GM12864 (cell line): Measurements from ENCODE around the gene AFG1L.
A peak's percentile ranks its signal among the peaks of the same experiment; 100 is the strongest.

Experiments
- DNase-seq: peaks from one replicate; pipeline ENCODE4 v3.0.0-alpha.2; 2011; ENCODE audit warnings: low read depth
- H3K4me3 ChIP-seq: 2 replicates; pipeline ENCODE4 v1.5.1; 2011; ENCODE audit warnings: mild to moderate bottlenecking, low read depth, low read length, control low read depth
- TF ChIP-seq, protein P1 (sequence below): IDR thresholded peaks from 2 replicates; pipeline ENCODE4 v1.5.1; 2011; ENCODE audit warnings: low read depth, mild to moderate bottlenecking, moderate library complexity, low read length, control low read depth, inconsistent platforms; ENCODE audit errors: missing control alignments

The AFG1L gene

DNA sequence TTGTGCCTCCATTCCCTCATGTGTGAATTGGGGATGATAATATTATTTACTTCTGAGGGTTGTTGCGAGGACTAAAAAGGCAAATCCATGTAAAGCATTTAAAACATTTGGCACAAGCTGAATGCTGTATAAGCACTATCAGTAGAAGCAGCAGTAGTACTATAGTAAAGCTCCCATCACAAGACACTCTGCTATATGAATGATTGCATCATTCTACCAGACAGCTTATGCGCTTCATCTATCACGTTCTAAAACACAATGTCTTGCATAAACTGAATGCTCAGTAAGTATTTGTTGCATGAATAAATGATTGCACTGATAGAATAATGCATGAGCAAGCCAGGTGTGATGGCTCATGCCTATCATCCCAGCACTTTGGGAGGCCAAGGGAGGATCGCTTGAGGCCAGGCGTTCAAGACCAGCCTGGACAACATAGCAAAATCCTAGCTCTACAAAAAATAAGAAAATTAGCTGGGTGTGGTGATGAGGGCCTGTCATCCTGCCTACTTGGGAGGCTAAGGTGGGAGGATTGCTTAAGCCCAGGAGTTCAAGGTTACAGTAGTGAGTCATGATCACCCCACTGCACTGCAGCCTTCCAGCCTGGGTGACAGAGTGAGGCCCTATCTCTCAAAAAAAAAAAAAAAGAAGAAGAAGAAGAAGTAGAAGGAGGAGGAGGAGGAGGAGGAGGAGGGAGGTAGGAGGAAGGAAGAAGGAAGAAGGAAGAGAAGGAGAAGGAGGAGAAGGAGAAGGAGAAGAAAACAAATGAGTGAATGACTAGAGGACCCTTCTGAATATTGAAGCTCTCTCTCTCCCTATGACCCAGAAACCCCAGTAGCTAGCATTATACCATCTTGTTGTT lies 215.8 kb downstream of the AFG1L start:
- no peak overlapping the region for H3K4me3 ChIP-seq
- no peak for DNase-seq
- TF ChIP-seq, protein P1, sequence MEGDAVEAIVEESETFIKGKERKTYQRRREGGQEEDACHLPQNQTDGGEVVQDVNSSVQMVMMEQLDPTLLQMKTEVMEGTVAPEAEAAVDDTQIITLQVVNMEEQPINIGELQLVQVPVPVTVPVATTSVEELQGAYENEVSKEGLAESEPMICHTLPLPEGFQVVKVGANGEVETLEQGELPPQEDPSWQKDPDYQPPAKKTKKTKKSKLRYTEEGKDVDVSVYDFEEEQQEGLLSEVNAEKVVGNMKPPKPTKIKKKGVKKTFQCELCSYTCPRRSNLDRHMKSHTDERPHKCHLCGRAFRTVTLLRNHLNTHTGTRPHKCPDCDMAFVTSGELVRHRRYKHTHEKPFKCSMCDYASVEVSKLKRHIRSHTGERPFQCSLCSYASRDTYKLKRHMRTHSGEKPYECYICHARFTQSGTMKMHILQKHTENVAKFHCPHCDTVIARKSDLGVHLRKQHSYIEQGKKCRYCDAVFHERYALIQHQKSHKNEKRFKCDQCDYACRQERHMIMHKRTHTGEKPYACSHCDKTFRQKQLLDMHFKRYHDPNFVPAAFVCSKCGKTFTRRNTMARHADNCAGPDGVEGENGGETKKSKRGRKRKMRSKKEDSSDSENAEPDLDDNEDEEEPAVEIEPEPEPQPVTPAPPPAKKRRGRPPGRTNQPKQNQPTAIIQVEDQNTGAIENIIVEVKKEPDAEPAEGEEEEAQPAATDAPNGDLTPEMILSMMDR = no peak

DNA sequence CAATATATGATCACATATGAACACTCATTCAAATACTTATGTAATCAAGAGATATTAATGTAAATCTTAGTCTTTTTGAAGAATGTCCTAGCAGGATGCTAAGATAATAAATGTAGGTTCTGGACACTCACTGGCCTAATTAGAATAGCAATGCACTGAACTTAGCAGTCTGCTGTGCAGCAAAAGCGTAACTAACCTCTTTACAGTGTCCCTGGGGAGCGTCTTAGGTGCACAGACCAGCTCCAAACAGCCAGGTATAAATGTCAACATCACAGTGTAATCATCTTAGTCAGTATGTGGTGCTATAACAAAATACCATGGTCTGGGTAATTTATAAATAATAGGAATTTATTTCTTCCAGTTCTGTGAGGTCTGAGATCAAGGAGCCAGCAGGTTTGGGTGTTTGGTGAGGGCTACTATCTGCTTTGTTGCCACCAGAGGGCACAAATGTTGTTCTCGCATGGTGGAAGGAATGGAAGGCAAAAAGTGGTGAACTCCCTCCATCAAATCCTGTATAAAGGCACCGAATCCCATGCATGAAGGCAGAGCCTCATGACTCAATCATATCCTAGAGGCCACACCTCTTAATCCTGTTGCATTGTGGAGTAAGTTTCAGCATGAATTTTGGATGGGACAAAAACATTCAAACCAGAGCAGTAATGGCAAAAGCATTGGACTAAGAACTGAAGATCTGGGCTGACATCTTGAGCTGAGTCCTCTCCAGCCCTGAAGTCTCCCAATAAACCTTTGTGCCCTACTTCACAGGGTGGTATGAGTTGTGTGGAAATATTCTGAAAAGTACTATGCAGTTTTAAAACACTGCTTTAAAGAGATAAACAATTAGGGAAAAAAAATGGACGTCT lies 224.1 kb downstream of the AFG1L start:
- TF ChIP-seq, protein P1 = peak; percentile 63
- no peak for DNase-seq
- H3K4me3 ChIP-seq = no peak overlapping the region

DNA sequence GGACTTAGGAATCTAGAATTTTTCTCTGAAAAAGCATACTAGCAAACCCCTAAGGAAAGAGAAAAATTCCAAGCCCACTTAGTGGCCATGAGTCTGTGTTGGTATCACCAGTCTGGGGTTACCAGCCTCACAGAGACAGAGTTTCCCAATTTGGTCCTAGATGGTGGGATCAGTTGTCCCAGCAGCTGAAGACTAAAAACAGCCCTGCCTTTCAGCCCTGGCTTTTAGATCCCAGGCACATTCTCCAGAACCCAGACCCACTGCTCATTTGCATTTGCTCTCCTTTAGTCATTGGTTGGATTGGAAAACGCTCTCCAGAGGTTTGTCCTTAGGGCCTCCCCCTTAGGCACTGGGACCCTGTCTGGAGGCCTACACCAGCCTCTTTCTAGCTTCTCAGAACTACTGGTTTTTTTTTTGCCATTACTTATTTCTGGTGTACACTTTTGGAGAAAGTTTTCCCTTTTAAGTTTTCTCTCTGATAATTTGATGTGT lies 226.8 kb downstream of the AFG1L start:
- H3K4me3 ChIP-seq = no peak overlapping the region
- DNase-seq = no peak
- TF ChIP-seq, protein P1 = no peak

DNA sequence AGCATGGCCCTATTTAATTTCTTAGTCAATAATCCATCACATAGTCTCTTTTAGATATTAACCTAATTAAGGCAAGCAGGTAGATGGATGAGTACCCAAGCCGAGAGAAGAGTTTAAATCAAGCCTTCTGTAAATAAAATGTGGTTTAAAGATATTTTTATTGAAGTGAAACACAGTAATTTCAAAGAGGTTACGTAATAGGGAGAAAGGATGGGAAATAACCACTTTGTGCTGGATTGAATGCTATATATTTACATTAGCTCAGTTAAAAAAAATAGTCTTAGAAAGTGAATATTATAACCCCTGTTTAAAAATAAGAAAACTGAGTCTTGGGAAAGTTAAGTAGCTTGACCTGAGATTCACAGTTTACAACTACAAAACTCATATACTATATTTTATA lies 228.8 kb downstream of the AFG1L start:
- H3K4me3 ChIP-seq = no peak overlapping the region
- no peak for DNase-seq
- TF ChIP-seq, protein P1 = no peak

DNA sequence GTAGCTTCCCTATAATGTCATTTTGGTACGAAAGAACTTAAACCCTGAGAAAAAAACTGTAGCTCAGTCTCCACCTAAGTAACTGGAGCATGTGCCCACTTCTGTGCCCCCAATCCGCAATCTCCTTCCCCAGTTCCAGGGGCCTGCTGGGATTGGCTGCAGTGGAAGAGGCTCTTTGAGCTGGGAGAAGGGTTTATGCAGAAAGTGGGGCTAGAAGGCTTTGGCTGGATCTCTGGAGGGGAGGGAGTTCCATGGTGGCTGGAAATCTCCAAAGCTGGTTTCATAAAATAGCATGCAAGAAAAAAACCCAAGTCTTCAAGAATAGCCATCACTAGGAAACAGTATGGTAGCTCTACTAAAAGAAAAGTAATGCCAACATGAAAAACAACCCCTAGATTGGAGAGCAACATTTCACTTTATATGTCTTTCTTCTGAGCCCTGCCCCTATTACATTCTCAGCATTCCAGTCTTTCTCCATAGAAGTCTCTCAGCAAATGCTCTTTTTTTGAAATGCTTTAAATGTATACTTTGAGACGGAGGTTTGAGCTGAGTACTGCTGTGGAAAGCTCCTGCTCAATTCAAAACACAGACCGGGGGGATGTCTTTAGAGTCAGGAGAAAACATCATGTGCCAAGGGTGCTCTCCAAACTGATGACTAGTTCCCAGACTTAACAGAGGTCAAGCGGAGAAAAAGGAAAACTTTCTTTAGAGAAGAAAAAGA lies 229.8 kb downstream of the AFG1L start:
- DNase-seq = no peak
- TF ChIP-seq, protein P1 = no peak
- H3K4me3 ChIP-seq = no peak overlapping the region

DNA sequence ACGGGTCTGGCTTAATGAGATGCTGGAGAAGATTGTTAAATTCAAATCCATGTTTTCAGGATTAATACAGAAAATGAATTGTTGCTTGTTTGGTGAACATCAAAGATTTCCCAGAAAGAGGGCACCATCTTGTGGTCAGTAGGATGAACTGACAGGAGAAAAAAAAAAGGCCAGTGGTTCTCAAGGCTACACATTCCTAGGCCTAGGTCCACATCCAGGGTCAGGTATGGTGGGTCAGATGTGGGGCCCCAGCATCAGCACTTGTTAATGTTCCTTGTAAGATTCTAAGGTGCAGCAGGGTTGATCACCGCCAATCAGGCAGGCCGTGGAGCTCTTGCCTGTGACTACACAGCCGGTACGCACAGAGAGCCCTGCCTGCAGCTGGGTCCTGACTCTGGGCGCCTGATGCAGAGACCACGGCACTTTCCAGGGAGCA lies 231.9 kb downstream of the AFG1L start:
- no peak overlapping the region for H3K4me3 ChIP-seq
- DNase-seq = no peak
- TF ChIP-seq, protein P1 = peak; percentile 71
